ENCODE data around the gene ZBTB45. TPM values are rescaled to one million over a fixed set of nuclear protein-coding genes. Genes with fewer than 3 reads are reported as not detected.
A peak's percentile ranks its signal among the peaks of the same experiment; 100 is the strongest.
"Not testable (repeated sequence)": the region's sequence is repeated elsewhere in the genome, so short reads cannot be mapped to it uniquely, and the experiment has no call there.

Gene ZBTB45
- total RNA-seq, 4 donors from 2014 or later = 7.4 to 21.6 (median 14.3) TPM

DNA sequence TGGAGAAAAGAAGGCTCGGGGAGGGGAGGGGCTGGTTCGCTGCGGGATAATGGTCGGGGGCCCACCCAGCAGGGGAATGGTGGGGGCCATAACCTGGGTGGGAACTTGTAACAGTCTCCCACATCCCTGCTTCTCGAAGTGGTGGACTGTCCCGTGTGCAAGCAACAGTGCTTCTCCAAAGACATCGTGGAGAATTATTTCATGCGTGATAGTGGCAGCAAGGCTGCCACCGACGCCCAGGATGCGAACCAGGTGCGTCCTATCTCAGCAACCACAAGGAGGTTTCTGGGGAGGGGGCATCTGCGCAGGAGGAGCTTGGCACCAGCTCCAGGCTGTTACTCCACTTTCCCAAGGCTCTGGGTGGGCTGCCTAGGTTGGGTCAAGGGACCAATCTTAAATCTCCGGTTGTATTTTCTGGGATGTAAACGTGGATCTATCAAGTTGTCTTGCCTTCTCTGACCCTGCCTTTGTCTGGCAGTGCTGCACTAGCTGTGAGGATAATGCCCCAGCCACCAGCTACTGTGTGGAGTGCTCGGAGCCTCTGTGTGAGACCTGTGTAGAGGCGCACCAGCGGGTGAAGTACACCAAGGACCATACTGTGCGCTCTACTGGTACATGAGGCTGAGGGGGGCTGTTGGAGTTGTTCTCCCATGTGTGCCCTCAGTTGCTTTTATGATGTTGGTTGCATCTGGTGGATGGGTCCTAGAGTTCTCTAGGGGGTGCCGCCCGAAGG is 25.8 kb upstream of the ZBTB45 start:
- Histone ChIP-seq H3K27me3 (no peaks in the 10 kb centered on the region), H3K4me3 (peak overlapping the region; percentile 89 to 99 (median 93)), H3K4me1 (peaks cover 0 to 21% (median 18%) of the 10 kb centered on the region in 4 donors), H3K9me3 (no peaks in the 10 kb centered on the region), H3K36me3 (peaks cover 0 to 35% (median 0%) of the 10 kb centered on the region in 3 donors), H3K27ac (peak overlapping the region; percentile 91 to 98 (median 94))
- TF ChIP-seq, protein P1, sequence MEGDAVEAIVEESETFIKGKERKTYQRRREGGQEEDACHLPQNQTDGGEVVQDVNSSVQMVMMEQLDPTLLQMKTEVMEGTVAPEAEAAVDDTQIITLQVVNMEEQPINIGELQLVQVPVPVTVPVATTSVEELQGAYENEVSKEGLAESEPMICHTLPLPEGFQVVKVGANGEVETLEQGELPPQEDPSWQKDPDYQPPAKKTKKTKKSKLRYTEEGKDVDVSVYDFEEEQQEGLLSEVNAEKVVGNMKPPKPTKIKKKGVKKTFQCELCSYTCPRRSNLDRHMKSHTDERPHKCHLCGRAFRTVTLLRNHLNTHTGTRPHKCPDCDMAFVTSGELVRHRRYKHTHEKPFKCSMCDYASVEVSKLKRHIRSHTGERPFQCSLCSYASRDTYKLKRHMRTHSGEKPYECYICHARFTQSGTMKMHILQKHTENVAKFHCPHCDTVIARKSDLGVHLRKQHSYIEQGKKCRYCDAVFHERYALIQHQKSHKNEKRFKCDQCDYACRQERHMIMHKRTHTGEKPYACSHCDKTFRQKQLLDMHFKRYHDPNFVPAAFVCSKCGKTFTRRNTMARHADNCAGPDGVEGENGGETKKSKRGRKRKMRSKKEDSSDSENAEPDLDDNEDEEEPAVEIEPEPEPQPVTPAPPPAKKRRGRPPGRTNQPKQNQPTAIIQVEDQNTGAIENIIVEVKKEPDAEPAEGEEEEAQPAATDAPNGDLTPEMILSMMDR (IDR thresholded peaks at IDR 0.05) = no peak
- no peak for TF ChIP-seq POLR2A (IDR thresholded peaks at IDR 0.05)
- no peak for DNase-seq

DNA sequence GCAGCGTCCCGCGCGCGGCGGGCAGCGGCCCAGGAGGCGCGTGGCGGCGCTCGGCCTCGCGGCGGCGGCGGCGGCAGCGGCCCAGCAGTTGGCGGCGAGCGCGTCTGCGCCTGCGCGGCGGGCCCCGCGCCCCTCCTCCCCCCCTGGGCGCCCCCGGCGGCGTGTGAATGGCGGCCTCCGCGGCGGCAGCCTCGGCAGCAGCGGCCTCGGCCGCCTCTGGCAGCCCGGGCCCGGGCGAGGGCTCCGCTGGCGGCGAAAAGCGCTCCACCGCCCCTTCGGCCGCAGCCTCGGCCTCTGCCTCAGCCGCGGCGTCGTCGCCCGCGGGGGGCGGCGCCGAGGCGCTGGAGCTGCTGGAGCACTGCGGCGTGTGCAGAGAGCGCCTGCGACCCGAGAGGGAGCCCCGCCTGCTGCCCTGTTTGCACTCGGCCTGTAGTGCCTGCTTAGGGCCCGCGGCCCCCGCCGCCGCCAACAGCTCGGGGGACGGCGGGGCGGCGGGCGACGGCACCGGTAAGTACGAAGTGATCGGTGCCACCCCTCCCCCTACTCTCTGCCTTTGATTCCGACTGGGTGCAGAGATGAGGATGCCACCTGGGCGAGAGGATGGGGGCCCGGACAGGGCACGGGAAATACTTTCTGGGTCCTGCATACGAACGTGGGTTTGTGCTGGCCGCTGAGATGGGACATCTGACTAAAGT is 25.1 kb upstream of the ZBTB45 start:
- DNase-seq = no peak
- peaks cover 0 to 28% (median 0%) of the 10 kb centered on the region in 3 donors for H3K36me3 ChIP-seq

DNA sequence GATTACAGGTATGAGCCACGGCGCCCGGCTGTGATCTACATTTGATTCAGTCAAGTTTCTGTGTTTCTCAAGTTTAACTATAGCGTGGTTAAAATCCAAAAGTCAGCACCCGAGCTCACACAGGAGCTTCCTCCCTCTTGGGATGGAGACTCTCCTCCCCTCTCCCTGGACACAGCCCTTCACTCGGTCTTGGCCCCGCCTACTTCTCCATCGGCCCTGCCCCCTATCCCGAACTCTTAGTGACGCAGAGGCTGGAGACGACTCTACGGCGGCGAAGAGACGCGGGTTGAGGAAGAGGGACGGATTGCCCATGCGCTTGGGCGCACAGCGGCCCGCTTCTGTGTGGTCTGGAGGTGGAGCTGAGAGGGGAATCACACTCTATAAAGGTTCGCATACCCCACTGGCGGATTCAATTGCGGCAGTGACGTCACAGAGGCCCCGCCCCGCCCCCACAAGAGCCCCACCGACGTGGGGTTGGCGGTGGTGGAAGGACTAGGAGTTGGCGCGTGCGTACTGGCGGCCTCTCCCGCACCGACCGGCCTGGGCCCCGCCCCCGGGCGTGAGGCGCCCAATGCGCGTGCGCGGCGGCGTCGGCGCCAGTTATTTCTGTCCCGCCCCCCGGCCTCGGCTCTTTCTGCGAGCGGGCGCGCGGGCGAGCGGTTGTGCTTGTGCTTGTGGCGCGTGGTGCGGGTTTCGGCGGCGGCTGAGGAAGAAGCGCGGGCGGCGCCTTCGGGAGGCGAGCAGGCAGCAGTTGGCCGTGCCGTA is 24.4 kb upstream of the ZBTB45 start, which contains the start of gene TRIM28:
Gene TRIM28 (plus strand): TSS at position 239 of the 765 bp plus-strand sequence. CDS start 694 bp downstream, outside the sequence.
- Histone ChIP-seq H3K27ac (peak within 1 kb of the TSS; percentile 91 to 98 (median 94)), H3K4me1 (peaks cover 0 to 21% (median 18%) of the 10 kb centered on the region in 4 donors)
- TF ChIP-seq POLR2A (IDR thresholded peaks at IDR 0.05) = peak; percentile 90 to 98
- TF ChIP-seq, protein P1 (IDR thresholded peaks at IDR 0.05) = peak in 2 of 6 experiments; percentile 34 to 37

More for the DNA sequence above, 25.1 kb upstream of the ZBTB45 start:
- Histone ChIP-seq H3K4me3 (peak overlapping the region; percentile 89 to 99 (median 93)), H3K27me3 (no peaks in the 10 kb centered on the region), H3K4me1 (peaks cover 0 to 21% (median 18%) of the 10 kb centered on the region in 4 donors), H3K27ac (peak overlapping the region; percentile 91 to 98 (median 94)), H3K9me3 (no peaks in the 10 kb centered on the region)
- no peak for TF ChIP-seq POLR2A (IDR thresholded peaks at IDR 0.05)
- TF ChIP-seq, protein P1 (IDR thresholded peaks at IDR 0.05) = peak in 1 of 6 experiments; percentile 9

DNA sequence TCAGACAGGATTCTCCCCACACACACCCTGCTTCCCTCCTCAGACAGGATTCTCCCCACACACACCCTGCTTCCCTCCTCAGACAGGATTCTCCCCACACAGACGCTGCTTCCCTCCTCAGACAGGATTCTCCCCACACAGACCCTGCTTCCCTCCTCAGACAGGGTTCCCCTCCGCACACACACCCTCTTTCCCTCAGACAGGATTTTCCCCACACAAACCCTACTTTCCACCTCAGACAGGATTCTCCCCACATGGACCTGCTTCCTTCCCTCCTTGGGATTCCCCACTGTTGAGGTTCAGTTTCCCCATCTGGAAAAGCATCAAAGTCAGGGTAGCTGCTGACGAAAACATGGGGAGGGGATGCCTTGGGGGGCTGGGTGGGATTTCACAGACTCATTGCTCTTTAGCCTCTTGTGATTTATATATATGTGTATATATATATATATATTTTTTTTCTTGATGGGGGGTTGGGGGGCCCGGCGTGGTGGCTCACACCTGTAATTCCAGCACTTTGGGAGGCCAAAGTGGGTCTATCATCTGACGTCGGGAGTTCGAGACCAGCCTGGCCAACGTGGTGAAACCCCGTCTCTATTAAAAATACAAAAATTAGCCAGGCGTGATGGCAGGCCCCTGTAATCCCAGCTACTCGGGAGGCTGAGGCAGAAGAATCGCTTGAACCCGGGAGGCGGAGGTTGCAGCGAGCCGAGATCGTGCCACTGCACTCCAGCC is 23.2 kb upstream of the ZBTB45 start:
- H3K27me3 ChIP-seq, H3K36me3 ChIP-seq, H3K9me3 ChIP-seq, DNase-seq: not testable (repeated sequence)
- H3K4me3 ChIP-seq = peak overlapping the region in 1 of 4 donors; percentile 99
- peaks cover 4 to 28% (median 26%) of the 10 kb centered on the region in 4 donors for H3K4me1 ChIP-seq
- H3K27ac ChIP-seq = peak overlapping the region in 3 of 4 donors; percentile 91 to 98 (median 95)

More for the DNA sequence above, 24.4 kb upstream of the ZBTB45 start, which contains the start of gene TRIM28:
- Histone ChIP-seq H3K36me3 (peaks cover 0 to 21% (median 0%) of the 10 kb centered on the region in 3 donors), H3K4me3 (peak within 1 kb of the TSS; percentile 89 to 99 (median 93)), H3K9me3 (no peaks in the 10 kb centered on the region), H3K27me3 (no peaks in the 10 kb centered on the region)
- peak; percentile 99 for DNase-seq

DNA sequence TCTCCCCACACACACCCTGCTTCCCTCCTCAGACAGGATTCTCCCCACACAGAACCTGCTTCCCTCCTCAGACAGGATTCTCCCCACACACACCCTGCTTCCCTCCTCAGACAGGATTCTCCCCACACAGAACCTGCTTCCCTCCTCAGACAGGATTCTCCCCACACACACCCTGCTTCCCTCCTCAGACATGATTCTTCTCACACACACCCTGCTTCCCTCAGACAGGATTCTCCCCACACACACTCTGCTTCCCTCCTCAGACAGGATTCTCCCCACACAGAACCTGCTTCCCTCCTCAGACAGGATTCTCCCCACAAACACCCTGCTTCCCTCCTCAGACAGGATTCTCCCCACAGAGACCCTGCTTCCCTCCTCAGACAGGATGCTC is 19.6 kb upstream of the ZBTB45 start:
- DNase-seq, H3K36me3 ChIP-seq, H3K9me3 ChIP-seq, H3K4me1 ChIP-seq, H3K27ac ChIP-seq, H3K4me3 ChIP-seq, H3K27me3 ChIP-seq: not testable (repeated sequence)
